Liver (tissue), 9 donors: ENCODE data around the gene NCOA6. TPM values are rescaled to one million over a fixed set of nuclear protein-coding genes. Genes with fewer than 3 reads are reported as not detected.

ENCODE experiments used
- DNase-seq: peaks from one replicate; pipeline ENCODE4 v3.0.0-alpha.2; 2017; ENCODE audit warnings: low spot score
- H3K27ac ChIP-seq, 2 donors: one replicate each; pipeline ENCODE4 v1.7.0; 2013; ENCODE audit warnings: inconsistent platforms in 2 of 2, low read length in 2 of 2, control low read depth in 1 of 2, low read depth in 1 of 2, mild to moderate bottlenecking in 1 of 2
- H3K27me3 ChIP-seq, 4 donors: one replicate each; pipeline versions ENCODE4 v1.6.1 to v1.7.0; 2013; ENCODE audit warnings: low read length in 3 of 4, inconsistent platforms in 1 of 4, mild to moderate bottlenecking in 1 of 4, moderate library complexity in 1 of 4; ENCODE audit not compliant: control insufficient read depth in 4 of 4, insufficient read depth in 4 of 4
- H3K36me3 ChIP-seq, 4 donors: one replicate each; pipeline versions ENCODE4 v1.6.1 to v1.7.0; 2013; ENCODE audit warnings: low read length in 3 of 4, mild to moderate bottlenecking in 3 of 4, low read depth in 1 of 4, moderate library complexity in 1 of 4; ENCODE audit not compliant: control insufficient read depth in 4 of 4, insufficient read depth in 3 of 4
- H3K4me1 ChIP-seq, 4 donors: one replicate each; pipeline versions ENCODE4 v1.6.1 to v1.7.0; 2013; ENCODE audit warnings: low read length in 3 of 4, mild to moderate bottlenecking in 3 of 4, moderate library complexity in 1 of 4; ENCODE audit not compliant: control insufficient read depth in 4 of 4, insufficient read depth in 4 of 4
- H3K4me3 ChIP-seq, 3 donors: one replicate each; pipeline versions ENCODE4 v1.6.1 to v1.7.0; 2013; ENCODE audit warnings: low read length in 3 of 3, control low read depth in 1 of 3, low read depth in 1 of 3, mild to moderate bottlenecking in 1 of 3
- H3K9ac ChIP-seq, 2 donors: one replicate each; pipeline ENCODE4 v1.7.0; 2013; ENCODE audit warnings: low read length in 2 of 2, mild to moderate bottlenecking in 2 of 2, moderate library complexity in 2 of 2, control low read depth in 1 of 2, low read depth in 1 of 2
- H3K9me3 ChIP-seq, 4 donors: one replicate each; pipeline versions ENCODE4 v1.6.1 to v1.7.0; 2013; ENCODE audit warnings: low read length in 3 of 4; ENCODE audit not compliant: control insufficient read depth in 4 of 4
- ATF3 ChIP-seq: IDR thresholded peaks from 2 replicates; pipeline ENCODE4 v1.6.1; 2016; ENCODE audit warnings: antibody characterized with exemption
- CTCF ChIP-seq: fragments of 150-350 bp; IDR thresholded peaks from 2 replicates; pipeline ENCODE4 v1.5.1; 2017; ENCODE audit warnings: improper control_type of control experiment, low read depth, low read length; ENCODE audit not compliant: missing input control
- MAX ChIP-seq: IDR thresholded peaks from 2 replicates; pipeline ENCODE4 v1.6.1; 2016; ENCODE audit warnings: antibody characterized with exemption
- NR2F2 ChIP-seq: IDR thresholded peaks from 2 replicates; pipeline ENCODE4 v1.6.1; 2016; ENCODE audit warnings: antibody characterized with exemption
- REST ChIP-seq: IDR thresholded peaks from 2 replicates; pipeline ENCODE4 v1.6.1; 2016; ENCODE audit warnings: antibody characterized with exemption, mild to moderate bottlenecking
- TAF1 ChIP-seq: conservative IDR thresholded peaks from 2 replicates; pipeline ENCODE4 v1.6.1; 2016; ENCODE audit warnings: antibody characterized with exemption, mild to moderate bottlenecking
- WGBS: extraction: QIAGEN DNeasy Blood & Tissue Kit; methylation state at CpG from one replicate; pipeline ENCODE4 v1.1.7; 2013; 5-methylcytosine and 5-hydroxymethylcytosine counted together
- polyA plus RNA-seq, 2 donors: library from polyadenylated mRNA; stranded (reverse) in 1 of 2; unstranded in 1 of 2; fragments of 200-250 nt in 1 of 2; fragments of >200 nt in 1 of 2; fragmentation: Nextera tagmentation in 1 of 2; extraction: Ambion mirVana in 1 of 2; gene quantifications; one replicate each; pipeline versions ENCODE4 v1.2.1 to v1.2.3, GENCODE V29; 2013 to 2015
- total RNA-seq, 2 donors: library from RNA; depleted of rRNA; stranded (reverse); fragments of >200 nt; gene quantifications; one replicate each; pipeline ENCODE4 v1.2.3, GENCODE V29; 2014
- donor health status: healthy.
- donor health status: healthy.
- donor health status: healthy.
- donor health status: healthy.
- donor health status: healthy.

NCOA6 gene
- total and polyA plus RNA-seq, 4 donors, result 5.4 to 13.1 (median 6.2) TPM

- TF ChIP-seq ATF3 (no peak), REST (no peak), MAX (no peak)
- no peak overlapping the region for H3K27ac ChIP-seq
- DNase-seq, result no peak
- no peaks in the 10 kb centered on the region for H3K9me3 ChIP-seq
- H3K4me1 ChIP-seq, result no peaks in the 10 kb centered on the region
- 96% methylated on average over 4 of the region's 4 CpGs for WGBS
- H3K36me3 ChIP-seq, result peaks cover 3 to 42% (median 14%) of the 10 kb centered on the region in 4 donors
- no peak overlapping the region for H3K9ac ChIP-seq
- H3K4me3 ChIP-seq, result no peak overlapping the region
- H3K27me3 ChIP-seq, result no peaks in the 10 kb centered on the region
Observed at GRCh38 chr20:34852298-34852697, 26.8 kb upstream of the NCOA6 start.

- H3K27me3 ChIP-seq, result no peaks in the 10 kb centered on the region
- no peak overlapping the region for H3K4me3 ChIP-seq
- no peaks in the 10 kb centered on the region for H3K4me1 ChIP-seq
- DNase-seq, result no peak
- no peak overlapping the region for H3K27ac ChIP-seq
- peaks cover 2 to 39% (median 11%) of the 10 kb centered on the region in 4 donors for H3K36me3 ChIP-seq
- WGBS, result 96% methylated on average over 14 of the region's 14 CpGs
- H3K9ac ChIP-seq, result no peak overlapping the region
- no peak for TF ChIP-seq TAF1
- TF ChIP-seq NR2F2, result no peak
- no peak for TF ChIP-seq MAX
- H3K9me3 ChIP-seq, result no peaks in the 10 kb centered on the region
Observed at GRCh38 chr20:34850969-34851368, 25.5 kb upstream of the NCOA6 start.

- no peak overlapping the region for H3K27ac ChIP-seq
- peaks cover 2 to 40% (median 9%) of the 10 kb centered on the region in 4 donors for H3K36me3 ChIP-seq
- no peak for TF ChIP-seq CTCF
- no peak overlapping the region for H3K9ac ChIP-seq
- H3K4me3 ChIP-seq, result no peak overlapping the region
- WGBS, result 90% methylated on average over 9 of the region's 9 CpGs
- H3K27me3 ChIP-seq, result no peaks in the 10 kb centered on the region
- H3K9me3 ChIP-seq, result no peaks in the 10 kb centered on the region
- no peaks in the 10 kb centered on the region for H3K4me1 ChIP-seq
- no peak for DNase-seq
Observed at GRCh38 chr20:34849778-34850177, 24.3 kb upstream of the NCOA6 start.
